Coronary artery (tissue), 2 donors: ENCODE results near the gene FGA.

Source experiments
- DNase-seq: peaks from one replicate; pipeline ENCODE4 v3.0.0-alpha.2; 2017; ENCODE audit warnings: low spot score
- H3K27ac ChIP-seq, 2 donors: fragments of 200-600 bp; sonication (generic); one replicate each; pipeline ENCODE4 v1.5.1; 2016 to 2019
- H3K4me3 ChIP-seq: fragments of 200-600 bp; sonication (generic); 2 replicates; pipeline ENCODE4 v1.5.1; 2016; ENCODE audit warnings: mild to moderate bottlenecking, moderate library complexity
- CTCF ChIP-seq: fragments of 200-600 bp; sonication (generic); IDR thresholded peaks from one replicate; pipeline ENCODE4 v1.5.1; 2019; ENCODE audit warnings: antibody characterized with exemption

FGA gene

GRCh38 chr4:154588198-154588597 lies 2.3 kb downstream of the FGA start:
- no peak for TF ChIP-seq CTCF
- Histone ChIP-seq H3K4me3 (no peak overlapping the region), H3K27ac (no peak overlapping the region)
- no peak for DNase-seq

- Histone ChIP-seq H3K27ac (no peak overlapping the region), H3K4me3 (no peak overlapping the region)
- DNase-seq, result no peak
- no peak for TF ChIP-seq CTCF
These were observed 4.1 kb downstream of the FGA start for GRCh38 chr4:154586296-154587033.

GRCh38 chr4:154585369-154586018 lies 5.0 kb downstream of the FGA start:
- no peak for TF ChIP-seq CTCF
- Histone ChIP-seq H3K27ac (no peak overlapping the region), H3K4me3 (no peak overlapping the region)
- DNase-seq, result no peak

GRCh38 chr4:154584259-154584658 lies 6.3 kb downstream of the FGA start:
- no peak for DNase-seq
- no peak for TF ChIP-seq CTCF
- H3K4me3 ChIP-seq, result no peak overlapping the region
- no peak overlapping the region for H3K27ac ChIP-seq

- DNase-seq, result no peak
- Histone ChIP-seq H3K27ac (no peak overlapping the region), H3K4me3 (no peak overlapping the region)
- no peak for TF ChIP-seq CTCF
These were observed 6.9 kb downstream of the FGA start for GRCh38 chr4:154583677-154584076.

- TF ChIP-seq CTCF, result no peak
- DNase-seq, result no peak
- H3K4me3 ChIP-seq, result no peak overlapping the region
- no peak overlapping the region for H3K27ac ChIP-seq
These were observed 7.3 kb downstream of the FGA start for GRCh38 chr4:154583230-154583629.

GRCh38 chr4:154582723-154583122 lies 7.8 kb downstream of the FGA start:
- TF ChIP-seq CTCF, result no peak
- H3K4me3 ChIP-seq, result no peak overlapping the region
- no peak overlapping the region for H3K27ac ChIP-seq
- DNase-seq, result no peak
